Measurements from ENCODE around the gene DENND1A. TPM values are rescaled to one million over a fixed set of nuclear protein-coding genes. Genes with fewer than 3 reads are reported as not detected.
"Not testable (repeated sequence)": the region's sequence is repeated elsewhere in the genome, so short reads cannot be mapped to it uniquely, and the experiment has no call there.

The DENND1A gene
- total RNA-seq, 2 experiments from 2014 or later, result 18.5 to 20.1 TPM

DNA sequence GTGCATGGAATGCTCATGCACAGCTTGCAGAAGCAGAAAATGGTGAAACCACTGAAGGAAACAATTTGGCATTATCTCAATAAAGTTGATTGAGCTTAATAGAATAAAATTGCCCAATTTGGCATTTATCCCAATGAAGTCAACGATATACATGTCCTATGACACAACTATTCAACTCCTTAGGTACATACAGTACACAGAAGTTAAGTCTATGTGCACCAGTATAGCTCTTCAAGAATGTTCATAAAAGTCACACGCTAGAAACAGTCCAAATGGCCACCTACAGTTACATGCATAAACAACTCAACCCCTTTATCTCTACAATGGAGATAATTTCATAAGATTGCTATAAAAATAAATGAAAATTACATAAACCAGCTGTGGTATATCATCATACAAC lies 184.5 kb downstream of the DENND1A start:
- POLR2A ChIA-PET, result no interaction called here
- CTCF ChIA-PET, result no interaction called here

DNA sequence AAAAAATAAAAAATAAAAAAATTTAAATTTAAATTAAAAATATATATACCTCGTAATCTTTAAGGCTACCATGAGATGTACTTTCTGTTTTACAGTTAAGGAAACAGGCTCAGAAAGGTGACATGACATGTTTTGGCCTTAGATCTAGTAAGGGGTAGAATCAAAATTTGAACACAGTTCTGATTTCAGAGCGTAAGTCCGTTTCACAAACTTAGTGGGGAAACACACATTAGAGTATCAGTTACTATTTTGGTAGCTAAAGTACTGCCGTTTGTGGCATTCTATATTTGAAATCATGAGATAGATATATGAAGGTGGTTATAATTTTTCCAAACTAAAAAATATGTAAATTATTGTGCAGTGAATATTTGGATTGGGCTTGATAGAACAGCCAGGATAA lies 186.2 kb downstream of the DENND1A start:
- ChIA-PET POLR2A (no interaction called here), CTCF (no interaction called here)

DNA sequence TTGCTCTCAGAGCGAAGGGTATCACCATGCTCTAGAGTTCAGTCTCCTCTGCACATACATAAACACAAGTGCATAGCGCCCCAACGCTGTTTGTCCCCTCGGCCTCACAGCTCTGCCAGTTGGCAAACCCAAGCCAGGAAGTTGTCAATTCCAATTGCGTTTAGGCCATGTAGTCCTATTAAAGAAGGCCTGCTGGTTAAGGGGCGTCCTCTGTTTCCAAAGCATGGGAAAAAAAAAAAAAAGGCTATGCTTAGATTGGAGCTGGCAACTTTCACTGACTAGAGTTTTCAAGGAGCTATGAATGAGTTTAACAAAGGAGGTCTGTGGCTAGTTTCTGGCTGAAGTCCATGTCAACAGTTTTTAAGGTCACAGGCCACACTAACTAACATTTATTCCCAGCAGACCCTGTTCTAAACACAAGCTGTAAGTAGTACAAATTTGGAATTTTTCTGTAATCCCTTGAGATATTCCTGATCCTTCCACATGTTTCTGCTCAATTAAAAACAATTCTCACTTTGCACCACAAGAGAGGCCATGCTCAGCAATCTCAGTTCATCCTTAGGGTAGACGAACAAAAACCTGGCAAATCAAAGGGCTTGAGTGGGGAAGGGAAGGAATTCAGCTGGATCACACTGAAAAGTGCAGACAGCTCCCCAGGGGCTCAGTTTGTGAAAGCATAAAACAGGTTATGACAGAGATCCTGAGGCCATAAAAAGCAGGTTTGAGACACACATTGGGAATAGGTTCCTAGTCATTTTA lies 187.7 kb downstream of the DENND1A start:
- CTCF ChIA-PET, result interaction anchor here (0.5 kb wide), 1 partner anchor 29 kb away, joined by 3 read pairs; no protein-coding TSS in a partner anchor
- POLR2A ChIA-PET, result interaction anchor here (0.6 kb wide), 1 partner anchor 1753 kb away, joined by 3 read pairs; no protein-coding TSS in a partner anchor

DNA sequence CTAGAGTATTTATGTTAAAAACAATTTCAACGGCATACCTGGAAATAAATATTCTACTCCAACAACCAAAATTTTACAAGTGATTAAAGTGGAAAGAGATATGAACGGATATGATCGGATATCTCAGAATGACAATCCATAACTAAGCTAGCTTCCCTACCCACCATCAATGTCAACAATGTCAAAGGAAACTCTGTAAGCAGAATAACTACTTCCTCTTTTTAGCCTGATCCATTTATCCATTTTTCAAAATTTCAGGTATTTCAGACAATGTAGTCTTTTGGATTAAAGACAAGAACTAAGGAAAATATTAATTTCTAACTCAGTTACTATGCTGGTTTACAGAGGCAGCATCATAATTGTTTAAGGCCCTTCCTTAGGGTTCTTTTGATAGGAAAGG lies 188.7 kb downstream of the DENND1A start:
- CTCF ChIA-PET, result no interaction called here
- POLR2A ChIA-PET, result no interaction called here

DNA sequence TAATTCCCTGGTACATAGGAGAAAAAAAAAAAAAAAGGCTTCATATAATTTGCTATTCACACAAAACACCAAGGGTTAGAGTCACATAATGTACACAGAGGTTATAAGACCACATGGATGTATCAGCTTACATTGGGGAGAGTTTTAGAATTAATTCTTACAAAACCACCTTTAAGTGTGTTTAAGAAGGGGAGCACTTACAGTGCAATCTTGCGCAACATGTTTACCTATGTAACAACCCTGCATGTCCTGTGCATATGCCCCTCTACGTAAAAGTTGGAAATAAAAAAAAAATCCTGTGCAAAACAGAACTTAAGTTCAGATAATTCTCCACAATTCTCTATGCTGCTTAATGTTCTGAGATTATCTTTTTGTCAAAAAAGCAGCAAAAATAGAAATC lies 190.0 kb downstream of the DENND1A start:
- ChIA-PET CTCF (no interaction called here), POLR2A (no interaction called here)

DNA sequence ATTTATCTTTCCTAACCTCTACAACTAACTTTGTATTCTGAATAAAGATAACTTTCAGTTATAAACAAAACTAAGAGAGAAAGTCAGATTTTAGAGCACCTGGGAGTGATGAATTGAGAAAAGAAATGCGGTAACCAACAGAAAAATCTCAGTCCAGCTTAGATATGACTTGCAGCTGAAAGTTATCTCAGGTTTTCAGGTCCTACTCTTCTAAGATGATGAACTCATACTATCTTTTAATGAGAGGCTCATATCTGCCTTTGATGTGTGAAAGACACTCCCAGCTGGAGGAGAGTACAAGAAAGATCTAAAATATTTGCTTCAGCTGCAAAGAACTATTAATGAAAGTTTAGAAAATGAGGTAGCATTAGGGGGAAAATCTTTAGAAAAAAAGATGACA lies 190.5 kb downstream of the DENND1A start:
- ChIA-PET CTCF (no interaction called here), POLR2A (no interaction called here)

DNA sequence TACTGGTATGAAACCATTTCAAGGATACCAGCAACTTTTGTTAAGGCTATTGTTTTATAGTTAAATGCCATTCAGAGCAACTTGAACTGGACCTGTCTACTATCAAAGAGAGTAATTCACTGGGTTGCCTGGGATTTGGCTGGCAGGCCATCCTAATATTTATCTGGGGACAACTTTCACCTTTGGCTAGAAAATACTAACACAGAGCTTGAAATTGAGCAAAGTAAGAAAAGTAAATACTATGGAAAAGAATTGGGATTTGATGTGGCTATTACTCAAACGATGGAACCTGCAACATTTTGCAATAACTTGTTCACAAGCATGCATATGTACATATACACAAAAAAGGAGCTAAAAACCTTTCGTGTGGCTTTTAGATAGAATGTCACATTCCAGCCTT lies 191.3 kb downstream of the DENND1A start:
- CTCF ChIA-PET, result no interaction called here
- POLR2A ChIA-PET, result no interaction called here

DNA sequence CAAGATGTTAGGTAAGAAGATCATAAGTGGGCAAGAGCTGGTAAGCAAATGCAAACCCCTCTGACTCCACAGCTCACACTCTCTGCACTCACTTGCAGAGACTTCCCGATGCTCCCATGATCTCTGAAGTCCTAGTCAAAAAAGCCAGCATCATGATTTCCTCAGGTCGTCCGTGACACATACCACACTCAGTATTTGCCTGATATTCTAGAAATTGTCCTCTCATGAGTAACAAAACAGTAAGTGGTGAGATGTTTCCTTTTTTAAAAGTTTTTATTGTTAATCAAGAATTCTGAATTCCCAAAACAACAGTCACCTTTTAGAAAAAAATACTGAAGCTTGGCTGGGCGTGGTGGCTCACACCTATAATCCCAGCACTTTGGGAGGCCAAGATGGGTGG lies 194.6 kb downstream of the DENND1A start:
- POLR2A ChIA-PET, result no interaction called here
- CTCF ChIA-PET, result no interaction called here

DNA sequence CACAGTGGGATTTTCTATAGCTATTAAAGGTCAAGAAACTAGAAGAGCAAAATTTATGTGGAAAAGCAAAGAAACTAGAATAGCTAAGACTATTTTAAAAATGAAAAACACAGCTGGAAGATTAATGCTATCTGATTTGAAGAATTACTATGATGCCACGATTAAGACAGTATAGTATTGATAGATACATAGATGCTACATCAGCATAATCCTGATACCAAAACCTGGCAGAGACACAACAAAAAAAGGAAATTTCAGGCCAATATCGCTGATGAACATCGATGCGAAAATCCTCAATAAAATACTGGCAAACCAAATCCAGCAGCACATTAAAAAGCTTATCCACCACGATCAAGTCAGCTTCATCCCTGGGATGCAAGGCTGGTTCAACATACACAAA lies 201.4 kb downstream of the DENND1A start:
- POLR2A ChIA-PET, CTCF ChIA-PET: not testable (repeated sequence)

DNA sequence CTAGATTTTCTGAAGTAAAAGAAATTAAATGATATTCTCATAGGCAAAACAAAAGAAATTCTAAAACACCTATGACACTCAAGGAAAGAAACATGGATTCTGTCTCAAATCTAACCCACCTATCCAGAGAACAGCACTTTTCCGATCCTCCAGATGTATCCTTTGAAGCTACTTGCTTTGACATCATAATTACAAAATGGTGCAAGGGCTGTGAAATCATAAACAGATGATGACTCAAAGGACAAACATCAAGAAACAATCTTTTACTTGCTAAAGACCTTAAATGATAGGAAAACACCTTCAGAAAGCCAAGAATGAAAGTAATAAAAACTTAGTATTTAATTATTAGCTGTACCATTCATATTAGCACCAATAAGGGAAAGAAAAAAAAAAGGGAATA lies 202.6 kb downstream of the DENND1A start:
- POLR2A ChIA-PET, result no interaction called here
- CTCF ChIA-PET, result no interaction called here

DNA sequence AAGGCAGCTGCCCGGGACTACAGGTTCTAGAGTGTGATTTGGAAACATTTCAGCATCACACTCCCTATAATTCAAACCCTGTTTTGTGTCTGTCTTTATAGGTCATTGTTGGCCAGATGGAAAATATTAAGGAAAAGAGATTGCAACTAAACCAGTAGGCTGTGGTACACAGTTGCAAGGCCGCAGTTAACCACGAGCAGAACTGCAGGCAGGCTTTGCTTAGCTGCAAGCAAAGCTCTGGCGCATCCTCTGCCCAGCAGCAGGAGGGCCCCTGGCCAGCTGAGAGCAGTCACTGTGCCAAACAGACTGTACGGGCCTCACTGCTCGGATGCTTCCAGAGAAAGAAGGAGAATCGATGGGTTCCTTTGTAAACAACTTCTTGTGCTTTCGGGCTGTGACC lies 204.5 kb downstream of the DENND1A start:
- CTCF ChIA-PET, result no interaction called here
- POLR2A ChIA-PET, result no interaction called here

DNA sequence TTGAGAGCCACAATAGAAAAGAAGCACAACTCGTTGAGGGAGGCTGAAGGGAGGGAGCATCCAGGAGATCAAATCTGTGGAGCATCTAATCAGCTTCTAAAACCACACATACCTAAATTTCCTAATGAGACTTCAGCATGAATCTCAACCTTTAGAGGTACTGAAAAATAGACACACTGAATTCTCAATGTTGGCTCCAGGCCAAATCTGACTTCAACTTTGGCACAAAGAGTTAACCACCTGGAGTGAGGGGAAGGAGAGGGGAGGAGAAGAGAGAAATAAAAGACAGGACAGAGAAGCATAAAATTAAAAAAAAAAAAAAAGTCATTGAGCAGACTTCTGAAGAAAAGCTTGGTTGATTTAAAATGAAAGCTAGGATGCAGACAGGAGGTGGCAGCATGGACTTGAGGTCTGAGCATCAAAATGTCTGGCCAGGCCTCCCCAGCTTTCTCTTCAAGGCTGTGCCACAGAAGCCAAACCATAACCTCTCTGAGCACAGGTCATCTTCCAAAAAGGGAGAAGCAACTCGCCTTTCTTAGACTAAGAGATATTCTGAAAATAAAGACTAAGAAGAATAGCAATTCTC lies 205.6 kb downstream of the DENND1A start:
- CTCF ChIA-PET, result no interaction called here

DNA sequence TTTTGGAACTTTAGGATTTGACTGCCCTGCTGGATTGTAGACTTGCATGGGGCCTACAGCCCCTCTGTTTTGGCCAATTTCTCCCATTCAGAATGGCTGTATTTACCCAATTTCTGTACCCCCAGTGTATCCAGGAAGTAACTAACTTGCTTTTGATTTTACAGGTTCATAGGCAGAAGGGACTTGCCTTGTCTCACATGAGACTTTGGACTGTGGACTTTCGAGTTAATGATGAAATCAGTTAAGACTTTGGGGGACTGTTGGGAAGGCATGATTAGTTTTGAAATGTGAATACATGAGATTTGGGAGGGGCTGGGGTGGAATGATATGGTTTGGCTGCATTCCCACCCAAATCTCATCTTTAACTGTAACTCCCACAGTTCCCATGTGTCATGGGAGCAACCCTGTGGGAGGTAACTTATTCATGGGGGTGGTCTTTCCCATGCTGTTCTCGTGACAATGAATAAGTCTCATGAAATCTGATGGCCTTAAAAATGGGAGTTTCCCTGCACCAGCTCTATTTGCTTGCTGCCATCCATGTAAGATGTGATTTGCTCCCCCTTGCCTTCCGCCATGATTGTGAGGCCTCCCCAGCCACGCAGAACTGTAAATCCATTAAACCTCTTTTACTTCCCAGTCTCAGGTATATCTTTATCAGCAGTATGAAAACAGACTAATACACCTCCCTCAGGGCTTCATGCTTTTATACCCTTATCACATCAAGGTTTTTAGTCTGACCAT lies 206.6 kb downstream of the DENND1A start:
- POLR2A ChIA-PET, result no interaction called here
- CTCF ChIA-PET, result no interaction called here

More for the DNA sequence above, 205.6 kb downstream of the DENND1A start:
- POLR2A ChIA-PET, result interaction anchor here (0.6 kb wide), 1 partner anchor 422 kb away, joined by 3 read pairs; no protein-coding TSS in a partner anchor

DNA sequence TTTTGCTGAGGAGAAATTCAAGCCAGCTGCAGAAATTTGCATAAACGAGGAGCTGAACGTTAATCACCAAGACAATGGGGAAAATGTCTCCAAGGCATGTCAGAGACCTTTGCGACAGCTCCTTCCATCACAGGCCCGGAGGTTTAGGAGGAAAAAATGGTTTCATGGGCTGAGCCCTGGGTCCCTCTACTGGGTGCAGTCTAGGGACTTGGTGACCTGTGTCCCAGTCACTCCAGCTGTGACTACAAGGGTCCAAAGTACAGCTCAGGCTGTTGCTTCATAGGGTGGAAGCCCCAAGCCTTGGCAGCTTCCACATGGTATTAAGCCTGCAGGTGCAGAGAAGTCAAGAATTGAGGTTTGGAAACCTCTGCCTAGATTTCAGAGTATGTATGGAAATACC lies 207.5 kb downstream of the DENND1A start:
- ChIA-PET CTCF (no interaction called here), POLR2A (no interaction called here)

DNA sequence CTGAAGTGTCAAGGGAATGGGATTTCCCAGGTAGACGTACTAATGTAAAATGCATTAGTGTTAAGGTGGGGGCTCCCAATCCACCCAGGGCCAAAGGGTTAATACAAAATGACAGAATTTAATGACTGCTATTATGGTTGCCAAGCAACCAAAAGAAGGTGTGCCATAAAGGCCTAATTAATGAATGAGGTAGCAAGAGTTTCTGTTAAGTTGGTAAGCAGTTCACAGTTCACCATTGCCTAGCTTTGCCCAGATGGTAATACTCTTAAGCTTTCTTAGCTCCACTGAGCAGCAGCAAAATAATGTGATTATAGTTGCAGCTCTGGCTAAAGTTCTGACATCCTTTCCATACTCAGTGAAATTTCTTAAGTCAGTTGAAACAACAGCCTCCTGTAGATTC lies 211.7 kb downstream of the DENND1A start:
- POLR2A ChIA-PET, result no interaction called here

DNA sequence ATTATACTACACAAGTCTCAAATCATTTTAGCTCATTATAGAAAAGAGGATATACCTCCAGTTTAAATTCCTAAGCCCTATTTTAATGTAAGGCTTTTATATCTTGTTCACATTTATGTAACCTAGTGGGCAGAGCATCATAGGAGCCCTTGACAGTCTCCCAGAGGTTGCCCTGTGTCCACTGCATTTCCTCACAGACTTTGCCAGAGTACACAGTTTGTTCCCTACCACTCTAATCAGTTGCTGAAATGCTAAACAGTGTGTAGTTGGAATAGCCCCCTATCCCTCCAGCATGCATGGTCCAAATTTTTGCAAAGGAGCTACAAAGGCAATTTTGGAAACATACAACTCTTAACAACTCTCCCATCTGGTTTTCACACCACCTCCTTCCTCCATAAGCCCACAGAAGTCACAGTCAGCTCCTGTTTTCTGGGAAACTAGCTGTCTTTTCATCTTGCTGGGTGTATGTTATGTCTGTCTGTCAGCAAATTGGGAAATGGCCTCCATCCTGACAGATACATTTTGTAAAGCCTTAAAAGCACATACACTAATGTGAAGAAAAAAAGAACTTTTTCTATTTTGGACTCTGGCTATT lies 212.2 kb downstream of the DENND1A start:
- CTCF ChIA-PET, result no interaction called here
- POLR2A ChIA-PET, result no interaction called here

More for the DNA sequence above, 211.7 kb downstream of the DENND1A start:
- CTCF ChIA-PET, result no interaction called here

DNA sequence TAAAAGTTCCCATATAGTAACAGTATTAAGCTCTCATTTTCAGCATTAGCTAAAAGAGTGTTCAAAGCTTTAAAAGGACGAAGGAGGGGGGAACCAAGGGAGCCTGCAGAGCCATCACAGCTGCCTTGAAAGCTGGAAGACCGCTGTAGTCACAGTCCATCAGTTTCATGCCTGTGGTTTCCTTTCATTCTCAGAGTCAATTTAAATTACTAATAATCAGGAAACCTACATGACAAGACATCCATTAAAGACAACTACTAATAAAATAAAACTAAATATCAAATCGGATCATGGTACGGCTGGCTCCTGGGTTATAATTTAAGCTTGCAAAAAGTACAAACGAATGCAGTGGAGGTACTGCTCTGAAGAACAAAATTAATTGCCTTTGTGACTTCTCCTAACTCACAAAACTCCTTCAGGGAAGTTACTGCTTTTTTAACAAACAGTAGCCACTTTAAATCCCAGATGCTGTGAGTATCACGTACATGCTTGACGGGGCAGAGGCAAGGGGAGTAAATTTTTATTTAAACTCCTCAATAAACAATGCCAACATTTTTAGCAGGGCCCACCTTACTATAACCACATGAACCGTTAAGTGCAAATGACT lies 213.5 kb downstream of the DENND1A start:
- ChIA-PET POLR2A (no interaction called here), CTCF (no interaction called here)

DNA sequence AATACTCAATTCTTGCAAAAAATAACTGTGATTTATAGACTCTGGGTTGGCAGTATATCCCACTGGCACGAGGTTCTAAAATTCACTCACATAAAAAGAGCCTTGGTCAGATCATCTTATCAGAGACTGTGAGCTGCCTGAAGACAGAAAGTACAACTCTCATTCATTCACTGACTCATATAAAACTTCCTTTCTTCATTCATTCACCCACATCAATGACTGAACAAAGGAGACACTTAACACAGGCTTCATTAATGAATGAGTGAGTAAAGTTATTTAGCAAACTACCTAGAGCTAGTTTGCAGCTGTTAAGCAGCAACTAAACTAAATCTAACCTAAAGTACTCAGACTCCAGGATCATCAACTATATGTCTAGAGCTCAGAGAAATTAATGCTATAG lies 214.7 kb downstream of the DENND1A start:
- ChIA-PET POLR2A (interaction anchor here (0.5 kb wide), 1 partner anchor 1143 kb away, joined by 3 read pairs; no protein-coding TSS in a partner anchor), CTCF (no interaction called here)

DNA sequence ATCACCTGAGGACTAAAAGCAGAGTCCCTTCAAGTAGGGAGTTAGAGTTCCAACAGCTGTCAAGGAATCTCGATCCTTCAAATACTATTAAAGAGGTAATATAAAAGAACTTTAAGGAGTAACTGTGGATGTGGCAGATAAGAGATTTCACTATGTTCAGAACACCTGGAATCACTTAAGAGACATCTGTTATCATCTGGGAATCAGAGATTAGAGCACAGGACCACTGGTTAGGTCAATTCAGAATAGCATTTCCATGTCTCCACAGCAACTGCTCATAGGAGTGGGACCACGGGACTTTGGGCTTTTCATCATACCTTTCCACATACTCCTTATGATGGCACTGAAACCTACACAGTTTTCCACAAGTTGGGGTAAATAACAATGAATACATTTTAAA lies 216.6 kb downstream of the DENND1A start:
- ChIA-PET POLR2A (no interaction called here), CTCF (no interaction called here)

DNA sequence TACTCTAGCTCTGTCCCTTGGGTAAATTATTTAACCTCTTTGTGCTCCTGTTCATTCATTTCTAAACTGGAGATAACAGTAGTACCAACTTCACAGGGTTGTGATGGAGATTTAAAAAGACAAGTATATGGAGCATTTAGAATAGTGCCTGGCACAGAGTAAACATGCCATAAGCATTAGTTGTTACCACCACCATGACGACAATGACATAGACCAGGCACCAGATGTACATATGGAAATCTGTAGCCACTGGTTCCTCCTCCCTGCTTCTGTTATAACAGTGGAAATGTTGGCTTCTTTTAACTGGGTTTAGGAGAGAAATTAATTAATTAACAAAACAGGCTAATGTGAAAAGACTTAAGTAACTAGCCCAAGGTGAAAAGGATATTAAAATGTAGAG lies 217.5 kb downstream of the DENND1A start:
- POLR2A ChIA-PET, result no interaction called here
- CTCF ChIA-PET, result no interaction called here
